ENCODE measurements around the gene CEP112. TPM values are rescaled to one million over a fixed set of nuclear protein-coding genes. Genes with fewer than 3 reads are reported as not detected.
A peak's percentile ranks its signal among the peaks of the same experiment; 100 is the strongest.
"Not testable (repeated sequence)": the region's sequence is repeated elsewhere in the genome, so short reads cannot be mapped to it uniquely, and the experiment has no call there.

CEP112 gene
- total RNA-seq, 8 experiments from 2014 or later, result 4.1 to 15.7 (median 7.9) TPM

- ATAC-seq (replicated peaks in 6 of 8), result no peak
- Histone ChIP-seq H3K27ac (no peak overlapping the region), H3K4me1 (replicated peaks in 1 of 2) (no peaks in the 10 kb centered on the region), H3K4me3 (no peak overlapping the region)
- in situ Hi-C loops (cut with MboI; ENCODE audit: low pct_unique_long_range_greater_than_20kb in 2 of 9, low sequenced_read_pairs in 9 of 9, unreplicated experiment in 9 of 9), result no loop called here
Observed at GRCh38 chr17:65745241-65745640, 446.7 kb downstream of the CEP112 start.

GRCh38 chr17:65743308-65743655, 448.7 kb downstream of the CEP112 start:
- ATAC-seq (replicated peaks in 6 of 8), result no peak
- H3K27ac ChIP-seq, result no peak overlapping the region
- no peak overlapping the region for H3K4me3 ChIP-seq
- WGBS, 10 experiments, result 0 to 100% (median 53%) methylated on average over 1 of the region's 1 CpG
- in situ Hi-C loops (cut with MboI; ENCODE audit: low pct_unique_long_range_greater_than_20kb in 2 of 9, low sequenced_read_pairs in 9 of 9, unreplicated experiment in 9 of 9), result no loop called here
- no peaks in the 10 kb centered on the region for H3K4me1 ChIP-seq (replicated peaks in 1 of 2)

- Histone ChIP-seq H3K4me1 (replicated peaks in 1 of 2) (no peaks in the 10 kb centered on the region), H3K4me3 (no peak overlapping the region), H3K27ac (no peak overlapping the region)
- peak in 4 of 8 experiments; percentile 43 to 82 (median 61) for ATAC-seq (replicated peaks in 6 of 8)
- WGBS, 10 experiments, result 4 to 94% (median 27%) methylated on average over 2 to 6 of the region's 6 CpGs
- in situ Hi-C loops (cut with MboI; ENCODE audit: low pct_unique_long_range_greater_than_20kb in 2 of 9, low sequenced_read_pairs in 9 of 9, unreplicated experiment in 9 of 9), result no loop called here
Observed at GRCh38 chr17:65742403-65743307, 449.3 kb downstream of the CEP112 start.

- 50 to 100% (median 100%) methylated on average over 1 of the region's 1 CpG; no CpG with 5 or more reads in 2 of the 10 experiments for WGBS, 10 experiments
- no peak overlapping the region for H3K27ac ChIP-seq
- no peak overlapping the region for H3K4me3 ChIP-seq
- no peaks in the 10 kb centered on the region for H3K4me1 ChIP-seq (replicated peaks in 1 of 2)
- no peak for ATAC-seq (replicated peaks in 6 of 8)
- in situ Hi-C loops (cut with MboI; ENCODE audit: low pct_unique_long_range_greater_than_20kb in 2 of 9, low sequenced_read_pairs in 9 of 9, unreplicated experiment in 9 of 9), result no loop called here
Observed at GRCh38 chr17:65741710-65742109, 450.2 kb downstream of the CEP112 start.

GRCh38 chr17:65739034-65739433, 452.9 kb downstream of the CEP112 start:
- in situ Hi-C loops (cut with MboI; ENCODE audit: low pct_unique_long_range_greater_than_20kb in 2 of 9, low sequenced_read_pairs in 9 of 9, unreplicated experiment in 9 of 9), result no loop called here

GRCh38 chr17:65737451-65737850, 454.5 kb downstream of the CEP112 start:
- Histone ChIP-seq H3K4me1 (replicated peaks in 1 of 2) (no peaks in the 10 kb centered on the region), H3K4me3 (no peak overlapping the region), H3K27ac (no peak overlapping the region)
- 83 to 100% (median 96%) methylated on average over 1 to 4 of the region's 4 CpGs; no CpG with 5 or more reads in 2 of the 10 experiments for WGBS, 10 experiments
- in situ Hi-C loops (cut with MboI; ENCODE audit: low pct_unique_long_range_greater_than_20kb in 2 of 9, low sequenced_read_pairs in 9 of 9, unreplicated experiment in 9 of 9), result no loop called here
- ATAC-seq (replicated peaks in 6 of 8), result no peak

More at GRCh38 chr17:65739034-65739433, 452.9 kb downstream of the CEP112 start:
- Histone ChIP-seq H3K4me3 (no peak overlapping the region), H3K4me1 (replicated peaks in 1 of 2) (no peaks in the 10 kb centered on the region), H3K27ac (no peak overlapping the region)
- ATAC-seq (replicated peaks in 6 of 8), result no peak

GRCh38 chr17:65733314-65733713, 458.6 kb downstream of the CEP112 start:
- H3K27ac ChIP-seq, result no peak overlapping the region
- no peaks in the 10 kb centered on the region for H3K4me1 ChIP-seq (replicated peaks in 1 of 2)

GRCh38 chr17:65732667-65733066, 459.3 kb downstream of the CEP112 start:
- H3K4me1 ChIP-seq (replicated peaks in 1 of 2); H3K27ac ChIP-seq; H3K4me3 ChIP-seq; in situ Hi-C loops (cut with MboI; ENCODE audit: low pct_unique_long_range_greater_than_20kb in 2 of 9, low sequenced_read_pairs in 9 of 9, unreplicated experiment in 9 of 9); ATAC-seq (replicated peaks in 6 of 8): not testable (repeated sequence)
- WGBS, 10 experiments, result 50 to 100% (median 86%) methylated on average over 1 to 2 of the region's 2 CpGs; no CpG with 5 or more reads in 2 of the 10 experiments

More at GRCh38 chr17:65733314-65733713, 458.6 kb downstream of the CEP112 start:
- in situ Hi-C loops (cut with MboI; ENCODE audit: low pct_unique_long_range_greater_than_20kb in 2 of 9, low sequenced_read_pairs in 9 of 9, unreplicated experiment in 9 of 9), result no loop called here
- no peak for ATAC-seq (replicated peaks in 6 of 8)
- WGBS, 10 experiments, result 28 to 100% (median 100%) methylated on average over 1 to 3 of the region's 3 CpGs; no CpG with 5 or more reads in 2 of the 10 experiments
- H3K4me3 ChIP-seq, result no peak overlapping the region

- no peak overlapping the region for H3K4me3 ChIP-seq
- ATAC-seq (replicated peaks in 6 of 8), result no peak
- in situ Hi-C loops (cut with MboI; ENCODE audit: low pct_unique_long_range_greater_than_20kb in 2 of 9, low sequenced_read_pairs in 9 of 9, unreplicated experiment in 9 of 9), result no loop called here
- WGBS, 10 experiments, result 33 to 100% (median 78%) methylated on average over 1 to 2 of the region's 3 CpGs; no CpG with 5 or more reads in 4 of the 10 experiments
- no peaks in the 10 kb centered on the region for H3K4me1 ChIP-seq (replicated peaks in 1 of 2)
- H3K27ac ChIP-seq, result no peak overlapping the region
Observed at GRCh38 chr17:65730711-65731169, 461.2 kb downstream of the CEP112 start.

- in situ Hi-C loops (cut with MboI; ENCODE audit: low pct_unique_long_range_greater_than_20kb in 2 of 9, low sequenced_read_pairs in 9 of 9, unreplicated experiment in 9 of 9), result no loop called here
- Histone ChIP-seq H3K4me3 (no peak overlapping the region), H3K27ac (no peak overlapping the region), H3K4me1 (replicated peaks in 1 of 2) (no peaks in the 10 kb centered on the region)
- no peak for ATAC-seq (replicated peaks in 6 of 8)
- 81 to 100% (median 96%) methylated on average over 1 to 3 of the region's 3 CpGs; no CpG with 5 or more reads in 1 of the 10 experiments for WGBS, 10 experiments
Observed at GRCh38 chr17:65729207-65729606, 462.7 kb downstream of the CEP112 start.

- Histone ChIP-seq H3K27ac (no peak overlapping the region), H3K4me1 (replicated peaks in 1 of 2) (no peaks in the 10 kb centered on the region), H3K4me3 (no peak overlapping the region)
- ATAC-seq (replicated peaks in 6 of 8), result no peak
- 59 to 100% (median 85%) methylated on average over 1 to 2 of the region's 2 CpGs for WGBS, 10 experiments
- in situ Hi-C loops (cut with MboI; ENCODE audit: low pct_unique_long_range_greater_than_20kb in 2 of 9, low sequenced_read_pairs in 9 of 9, unreplicated experiment in 9 of 9), result no loop called here
Observed at GRCh38 chr17:65727832-65728231, 464.1 kb downstream of the CEP112 start.

GRCh38 chr17:65727246-65727645, 464.7 kb downstream of the CEP112 start:
- H3K27ac ChIP-seq, result no peak overlapping the region
- H3K4me3 ChIP-seq, result no peak overlapping the region
- in situ Hi-C loops (cut with MboI; ENCODE audit: low pct_unique_long_range_greater_than_20kb in 2 of 9, low sequenced_read_pairs in 9 of 9, unreplicated experiment in 9 of 9), result no loop called here
- 10 to 100% (median 68%) methylated on average over 1 to 2 of the region's 2 CpGs; no CpG with 5 or more reads in 2 of the 10 experiments for WGBS, 10 experiments
- ATAC-seq (replicated peaks in 6 of 8), result no peak
- H3K4me1 ChIP-seq (replicated peaks in 1 of 2), result no peaks in the 10 kb centered on the region

- no peak overlapping the region for H3K27ac ChIP-seq
- H3K4me3 ChIP-seq, result no peak overlapping the region
- H3K4me1 ChIP-seq (replicated peaks in 1 of 2), result no peaks in the 10 kb centered on the region
- in situ Hi-C loops (cut with MboI; ENCODE audit: low pct_unique_long_range_greater_than_20kb in 2 of 9, low sequenced_read_pairs in 9 of 9, unreplicated experiment in 9 of 9), result no loop called here
- peak in 2 of 8 experiments; percentile 25 to 60 for ATAC-seq (replicated peaks in 6 of 8)
- 14 to 90% (median 62%) methylated on average over 1 to 5 of the region's 5 CpGs for WGBS, 10 experiments
Observed at GRCh38 chr17:65723431-65724151, 468.3 kb downstream of the CEP112 start.

Data from motor neuron (in vitro differentiated cells).